H1 (cell line): ENCODE data around the gene GGA1. TPM values are rescaled to one million over a fixed set of nuclear protein-coding genes. Genes with fewer than 3 reads are reported as not detected.

ENCODE experiments used
- CTCF ChIA-PET: fragments of 300-600 bp; sonication (Branson Sonifier 250); formaldehyde crosslinking; loops from one replicate; lab custom pipeline; 2021; ENCODE audit not compliant: partially characterized antibody; lab: Charles Lee
- POLR2A ChIA-PET: fragments of 300-600 bp; sonication (Branson Sonifier 250); formaldehyde crosslinking; loops from one replicate; lab custom pipeline; 2021; ENCODE audit warnings: inconsistent platforms; ENCODE audit not compliant: partially characterized antibody; lab: Charles Lee
- DNase-seq, 2 experiments: peaks; one replicate each; pipeline versions ENCODE4 v3.0.0 to v3.0.0-alpha.2; 2010 to 2022; ENCODE audit warnings: low spot score in 2 of 2, low read depth in 1 of 2, mixed read lengths in 1 of 2
- FAIRE-seq: peaks from 2 replicates; lab custom pipeline; 2011; peaks lifted over from hg19 to GRCh38; lab: Jason Lieb, UNC
- H2AFZ ChIP-seq: 2 replicates; pipeline ENCODE4 v1.8.1; 2012; ENCODE audit warnings: low read length, inconsistent platforms
- H2AK5ac ChIP-seq: 2 replicates; pipeline ENCODE4 v1.6.1; 2013; ENCODE audit warnings: low read depth, low read length
- H2BK120ac ChIP-seq: replicated peaks from 2 replicates; pipeline ENCODE3; 2013; ENCODE audit warnings: low read depth, low read length, inconsistent platforms
- H2BK12ac ChIP-seq: 2 replicates; pipeline ENCODE4 v1.6.1; 2013; ENCODE audit warnings: low read depth, low read length
- H2BK15ac ChIP-seq: 2 replicates; pipeline ENCODE4 v1.6.1; 2013; ENCODE audit warnings: low read length
- H2BK20ac ChIP-seq: 2 replicates; pipeline ENCODE4 v1.6.1; 2013; ENCODE audit warnings: low read length
- H2BK5ac ChIP-seq: 2 replicates; pipeline ENCODE4 v1.6.1; 2013; ENCODE audit warnings: low read depth, low read length
- H3K14ac ChIP-seq: 2 replicates; pipeline ENCODE4 v1.6.1; 2013; ENCODE audit warnings: inconsistent platforms; ENCODE audit not compliant: insufficient read length
- H3K18ac ChIP-seq: 2 replicates; pipeline ENCODE4 v1.6.1; 2013; ENCODE audit warnings: low read length; ENCODE audit errors: extremely low read depth
- H3K23ac ChIP-seq: 2 replicates; pipeline ENCODE4 v1.6.1; 2013; ENCODE audit warnings: inconsistent platforms; ENCODE audit not compliant: insufficient read length
- H3K23me2 ChIP-seq: 2 replicates; pipeline ENCODE4 v1.6.1; 2013; ENCODE audit warnings: low read depth, low read length
- H3K27ac ChIP-seq: 2 replicates; pipeline ENCODE4 v1.6.1; 2011; ENCODE audit warnings: low read depth, low read length, inconsistent platforms
- H3K27me3 ChIP-seq, 4 experiments: replicated peaks in 1 of 4; 1 replicate in 1 of 4; 2 replicates in 3 of 4; pipeline versions ENCODE4 v1.6.1 to v1.8.1; 2011 to 2013; ENCODE audit warnings: low read length in 3 of 4, mild to moderate bottlenecking in 3 of 4, inconsistent platforms in 2 of 4, mixed read lengths in 2 of 4, moderate library complexity in 1 of 4; ENCODE audit not compliant: control insufficient read depth in 3 of 4, insufficient read depth in 3 of 4; ENCODE audit errors: extremely low read depth in 1 of 4
- H3K36me3 ChIP-seq, 4 experiments: 2 replicates each; pipeline versions ENCODE4 v1.6.1 to v1.8.1; 2011 to 2013; ENCODE audit warnings: mild to moderate bottlenecking in 4 of 4, low read length in 3 of 4, moderate library complexity in 2 of 4, control low read depth in 1 of 4, inconsistent platforms in 1 of 4; ENCODE audit not compliant: insufficient read depth in 4 of 4, control insufficient read depth in 2 of 4
- H3K4ac ChIP-seq: replicated peaks from 2 replicates; pipeline ENCODE3; 2013; ENCODE audit warnings: low read length, low read depth, mixed read lengths, inconsistent platforms; ENCODE audit not compliant: insufficient read length
- H3K4me1 ChIP-seq, 4 experiments: replicated peaks in 1 of 4; 1 replicate in 1 of 4; 2 replicates in 3 of 4; pipeline versions ENCODE4 v1.6.1 to v1.8.1; 2011 to 2013; ENCODE audit warnings: low read length in 3 of 4, inconsistent platforms in 2 of 4, mixed read lengths in 1 of 4; ENCODE audit not compliant: insufficient read depth in 4 of 4, control insufficient read depth in 3 of 4
- H3K4me2 ChIP-seq, 2 experiments: 2 replicates each; pipeline versions ENCODE4 v1.6.1 to v1.8.1; 2011 to 2013; ENCODE audit warnings: low read depth in 2 of 2, low read length in 2 of 2, control low read depth in 1 of 2, inconsistent platforms in 1 of 2, mild to moderate bottlenecking in 1 of 2; ENCODE audit not compliant: insufficient read depth in 1 of 2
- H3K4me3 ChIP-seq, 4 experiments: fragments of 200-600, 300-600 bp in 1 of 4; sonication (generic), shearing (Covaris generic), sonication (Bioruptor Twin) in 1 of 4; 2 replicates each; pipeline versions ENCODE4 v1.5.1 to v1.8.1; 2011 to 2016; ENCODE audit warnings: low read length in 4 of 4, low read depth in 3 of 4, control low read depth in 2 of 4, inconsistent platforms in 2 of 4, mild to moderate bottlenecking in 2 of 4, mixed read lengths in 1 of 4, moderate library complexity in 1 of 4; ENCODE audit not compliant: insufficient read depth in 2 of 4; ENCODE audit errors: extremely low read depth in 1 of 4
- H3K56ac ChIP-seq: replicated peaks from 2 replicates; pipeline ENCODE3; 2013; ENCODE audit warnings: low read depth, mild to moderate bottlenecking, mixed read lengths, low read length, inconsistent platforms; ENCODE audit not compliant: insufficient read length
- H3K79me1 ChIP-seq: 2 replicates; pipeline ENCODE4 v1.6.1; 2013; ENCODE audit warnings: low read depth, low read length, control low read depth
- H3K79me2 ChIP-seq, 2 experiments: 2 replicates each; pipeline versions ENCODE4 v1.6.1 to v1.8.1; 2012 to 2013; ENCODE audit warnings: low read length in 2 of 2, mild to moderate bottlenecking in 2 of 2, inconsistent platforms in 1 of 2; ENCODE audit not compliant: insufficient read depth in 2 of 2, control insufficient read depth in 1 of 2
- H3K9ac ChIP-seq, 4 experiments: replicated peaks in 1 of 4; 1 replicate in 1 of 4; 2 replicates in 3 of 4; pipeline versions ENCODE4 v1.6.1 to v1.8.1; 2011 to 2013; ENCODE audit warnings: low read depth in 3 of 4, low read length in 3 of 4, control low read depth in 2 of 4, mild to moderate bottlenecking in 2 of 4, moderate library complexity in 2 of 4, inconsistent platforms in 1 of 4; ENCODE audit errors: extremely low read depth in 1 of 4
- H3K9me3 ChIP-seq, 2 experiments: 2 replicates each; pipeline versions ENCODE4 v1.6.1 to v1.8.1; 2012 to 2013; ENCODE audit warnings: mild to moderate bottlenecking in 2 of 2, moderate library complexity in 2 of 2, control low read depth in 1 of 2, inconsistent platforms in 1 of 2, low read depth in 1 of 2, low read length in 1 of 2, mixed read lengths in 1 of 2; ENCODE audit not compliant: insufficient read depth in 2 of 2
- H4K20me1 ChIP-seq, 2 experiments: replicated peaks in 1 of 2; 2 replicates each; pipeline versions ENCODE3 to v1.8.1; 2011 to 2013; ENCODE audit warnings: inconsistent platforms in 2 of 2, low read length in 2 of 2, mild to moderate bottlenecking in 1 of 2; ENCODE audit not compliant: insufficient read depth in 2 of 2, control insufficient read depth in 1 of 2
- H4K5ac ChIP-seq: 2 replicates; pipeline ENCODE4 v1.6.1; 2013; ENCODE audit warnings: low read length, low read depth, mixed read lengths, inconsistent platforms; ENCODE audit not compliant: insufficient read length
- H4K8ac ChIP-seq: 2 replicates; pipeline ENCODE4 v1.8.0; 2013; ENCODE audit warnings: mild to moderate bottlenecking, moderate library complexity, low read length, inconsistent platforms; ENCODE audit not compliant: insufficient read depth; ENCODE audit errors: extremely low read depth
- H4K91ac ChIP-seq: replicated peaks from 2 replicates; pipeline ENCODE3; 2013; ENCODE audit warnings: low read length, mixed read lengths, inconsistent platforms; ENCODE audit not compliant: insufficient read length
- BACH1 ChIP-seq: IDR thresholded peaks from 2 replicates; pipeline ENCODE4 v1.6.1; 2012; ENCODE audit warnings: low read length, improper control_type of control experiment
- CHD1 ChIP-seq: IDR thresholded peaks from 2 replicates; pipeline ENCODE4 v1.6.1; 2012; ENCODE audit warnings: low read depth, low read length, improper control_type of control experiment
- CHD2 ChIP-seq: IDR thresholded peaks from 2 replicates; pipeline ENCODE4 v1.6.1; 2012; ENCODE audit warnings: low read length, improper control_type of control experiment
- EGR1 ChIP-seq: IDR thresholded peaks from 2 replicates; pipeline ENCODE4 v1.6.1; 2011; ENCODE audit warnings: low read depth, low read length, borderline replicate concordance
- KDM1A ChIP-seq: fragments of 200-600, 300-600 bp; sonication (generic); IDR thresholded peaks from 2 replicates; pipeline ENCODE4 v1.7.1; 2016; ENCODE audit warnings: mild to moderate bottlenecking, low read length, borderline replicate concordance
- KDM5A ChIP-seq: fragments of 200-600 bp; IDR thresholded peaks from 2 replicates; pipeline ENCODE4 v1.7.1; 2012; ENCODE audit warnings: mild to moderate bottlenecking, low read length, inconsistent platforms, mixed read lengths
- WGBS, 2 experiments: shearing (Covaris generic) in 1 of 2; methylation state at CpG; one replicate each; pipeline versions ENCODE4 v1.1.6 to v1.1.7; 2013 to 2015; ENCODE audit warnings: low lambda C conversion rate in 2 of 2, mixed read lengths in 2 of 2, inconsistent platforms in 1 of 2, low coverage in 1 of 2, missing lambda C conversion rate in 1 of 2; ENCODE audit not compliant: insufficient replicate concordance in 2 of 2, insufficient coverage in 1 of 2, insufficient read length in 1 of 2; ENCODE audit errors: extremely low coverage in 1 of 2, missing lambda C conversion rate in 1 of 2; 5-methylcytosine and 5-hydroxymethylcytosine counted together
- polyA plus RNA-seq, 7 experiments: library from polyadenylated mRNA; depleted of rRNA in 3 of 7; stranded (reverse) in 5 of 7; unstranded in 2 of 7; fragments of >200 nt in 5 of 7; fragments of 200-250 nt in 2 of 7; gene quantifications; 1 replicate in 5 of 7; 2 replicates in 1 of 7; 4 replicates in 1 of 7; pipeline versions ENCODE4 v1.2.1 to v1.2.3, GENCODE V29; 2011 to 2013; ENCODE audit warnings: missing spikeins in 2 of 7, mixed read lengths in 2 of 7
- total RNA-seq: library from RNA; stranded (reverse); fragmentation: NEBNext Ultra II Directional; extraction: Animal tissue kit (Norgen Biotek cat#: 25700); gene quantifications from 2 replicates; pipeline ENCODE4 v1.2.1, GENCODE V29; 2021
- TF ChIP-seq, protein P1 (sequence below): IDR thresholded peaks from 2 replicates; pipeline ENCODE4 v1.6.1; 2012; ENCODE audit warnings: low read length, inconsistent platforms
- TF ChIP-seq, protein P2 (sequence below): IDR thresholded peaks from 2 replicates; pipeline ENCODE4 v1.6.1; 2012; ENCODE audit warnings: inconsistent platforms

Gene GGA1
- total and polyA plus RNA-seq, 2 of the 8 experiments (the other 6 are each of a cell fraction or from before 2014, with no cell fraction given): 49.3 to 57.2 TPM

DNA sequence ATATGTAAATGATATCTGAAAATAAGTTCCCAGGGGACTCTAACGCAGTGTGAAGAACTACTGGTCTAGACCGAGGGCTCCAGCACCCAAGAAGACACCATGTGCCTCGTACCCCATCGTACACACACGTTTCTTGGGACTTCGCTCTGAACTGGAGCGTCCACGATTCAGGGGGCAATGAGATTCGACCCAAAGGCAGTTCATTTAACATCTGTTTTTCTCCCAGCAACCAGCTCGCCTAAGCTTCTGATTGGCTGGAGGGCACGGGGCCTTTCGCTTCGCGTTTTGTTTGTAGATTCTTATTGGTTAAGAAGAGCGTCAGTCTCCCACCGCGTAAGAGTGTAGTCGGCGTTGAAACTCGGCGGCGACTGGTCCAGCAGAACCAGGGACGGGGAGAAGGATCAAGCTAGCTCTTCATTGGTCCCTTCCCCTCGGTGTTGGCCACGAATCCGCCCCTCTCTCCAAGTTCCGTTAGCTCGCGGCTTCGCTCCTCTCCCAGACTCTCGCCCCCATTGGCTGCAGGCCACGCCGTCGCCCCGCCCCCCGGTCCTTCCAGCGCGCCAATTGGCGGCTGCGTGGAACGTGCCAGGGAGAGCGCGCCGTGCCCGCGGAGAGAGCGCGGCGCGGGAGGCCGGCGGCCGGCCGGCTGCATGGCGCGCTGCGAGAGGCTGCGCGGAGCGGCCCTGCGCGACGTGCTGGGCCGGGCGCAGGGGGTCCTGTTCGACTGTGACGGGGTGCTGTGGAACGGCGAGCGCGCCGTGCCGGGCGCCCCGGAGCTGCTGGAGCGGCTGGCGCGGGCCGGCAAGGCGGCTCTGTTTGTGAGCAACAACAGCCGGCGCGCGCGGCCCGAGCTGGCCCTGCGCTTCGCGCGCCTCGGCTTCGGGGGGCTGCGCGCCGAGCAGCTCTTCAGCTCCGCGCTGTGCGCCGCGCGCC is 49.8 kb downstream of the GGA1 start, which contains the start of gene PDXP:
TSS of gene PDXP (plus strand) at position 591 of the 933 bp plus-strand sequence. CDS start at position 651, 60 bp downstream.
- peak within 1 kb of the TSS; percentile 71 to 94 (median 76) for H3K4me3 ChIP-seq
- peak within 1 kb of the TSS; percentile 89 for H2AFZ ChIP-seq
- H2BK12ac ChIP-seq: peak within 1 kb of the TSS; percentile 27; the same call in 1 of the 2 replicates
- ChIA-PET CTCF (interaction anchor here (0.7 to 12.1 kb wide), 18 partner anchors 9 to 1649 kb away, joined by 3 to 165 read pairs (median 4); partner anchors contain the start of genes GGA1, LGALS1 and SH3BP1), POLR2A (interaction anchor here (0.6 to 5.1 kb wide), 22 partner anchors 9 to 150 kb away, joined by 3 to 37 read pairs (median 4); partner anchors contain the start of genes GCAT, LGALS1 and TRIOBP)
- no peak within 1 kb of the TSS for H3K27ac ChIP-seq
- peak; percentile 99 for FAIRE-seq
- peak; percentile 98 to 99 for DNase-seq
- no peak within 1 kb of the TSS for H3K23ac ChIP-seq
- peak within 1 kb of the TSS; percentile 86 for H4K8ac ChIP-seq
- H2BK5ac ChIP-seq: no peak within 1 kb of the TSS; the same call in 1 of the 2 replicates
- peak within 1 kb of the TSS; percentile 9; the same call in 1 of the 2 replicates for H2AK5ac ChIP-seq
- H3K36me3 ChIP-seq: peaks cover 0 to 3% (median 0%) of the 10 kb centered on the region in 4 experiments; a peak in 1 of 8 replicates
- H3K79me1 ChIP-seq: peaks cover 19% of the 10 kb centered on the region
- peak within 1 kb of the TSS; percentile 93 to 96 for H3K4me2 ChIP-seq
- no peak within 1 kb of the TSS for H3K14ac ChIP-seq
- H3K4ac ChIP-seq: peak within 1 kb of the TSS; percentile 88
- no peak within 1 kb of the TSS for H3K56ac ChIP-seq
- peak within 1 kb of the TSS; percentile 62 to 78 (median 72) for H3K9ac ChIP-seq
- peak within 1 kb of the TSS; percentile 73 for H3K18ac ChIP-seq
- peaks cover 17 to 29% of the 10 kb centered on the region in 2 experiments for H4K20me1 ChIP-seq
- H4K5ac ChIP-seq: peak within 1 kb of the TSS; percentile 63
- H3K4me1 ChIP-seq: peaks cover 0 to 21% (median 6%) of the 10 kb centered on the region in 4 experiments; a peak in 5 of 7 replicates
- peaks cover 25 to 40% of the 10 kb centered on the region in 2 experiments; a peak in 3 of 4 replicates for H3K79me2 ChIP-seq
- H3K27me3 ChIP-seq: no peaks in the 10 kb centered on the region
- H3K23me2 ChIP-seq: peaks cover 11% of the 10 kb centered on the region
- H2BK20ac ChIP-seq: no peak within 1 kb of the TSS
- peak within 1 kb of the TSS; percentile 75; the same call in 1 of the 2 replicates for H2BK15ac ChIP-seq
- H3K9me3 ChIP-seq: no peaks in the 10 kb centered on the region
- H2BK120ac ChIP-seq: no peak within 1 kb of the TSS
- 1% methylated on average over 83 of the region's 101 CpGs; no CpG with 5 or more reads in 1 of the 2 experiments for WGBS, 2 experiments
- peak within 1 kb of the TSS; percentile 90 for H4K91ac ChIP-seq
- TF ChIP-seq CHD2: peak; percentile 94
- TF ChIP-seq KDM1A: peak; percentile 88
- TF ChIP-seq, protein P1, sequence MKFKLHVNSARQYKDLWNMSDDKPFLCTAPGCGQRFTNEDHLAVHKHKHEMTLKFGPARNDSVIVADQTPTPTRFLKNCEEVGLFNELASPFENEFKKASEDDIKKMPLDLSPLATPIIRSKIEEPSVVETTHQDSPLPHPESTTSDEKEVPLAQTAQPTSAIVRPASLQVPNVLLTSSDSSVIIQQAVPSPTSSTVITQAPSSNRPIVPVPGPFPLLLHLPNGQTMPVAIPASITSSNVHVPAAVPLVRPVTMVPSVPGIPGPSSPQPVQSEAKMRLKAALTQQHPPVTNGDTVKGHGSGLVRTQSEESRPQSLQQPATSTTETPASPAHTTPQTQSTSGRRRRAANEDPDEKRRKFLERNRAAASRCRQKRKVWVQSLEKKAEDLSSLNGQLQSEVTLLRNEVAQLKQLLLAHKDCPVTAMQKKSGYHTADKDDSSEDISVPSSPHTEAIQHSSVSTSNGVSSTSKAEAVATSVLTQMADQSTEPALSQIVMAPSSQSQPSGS: no peak
- peak; percentile 17; the same call in 1 of the 2 replicates for TF ChIP-seq BACH1
- no peak for TF ChIP-seq CHD1
- no peak for TF ChIP-seq KDM5A
- TF ChIP-seq EGR1: no peak
- TF ChIP-seq, protein P2, sequence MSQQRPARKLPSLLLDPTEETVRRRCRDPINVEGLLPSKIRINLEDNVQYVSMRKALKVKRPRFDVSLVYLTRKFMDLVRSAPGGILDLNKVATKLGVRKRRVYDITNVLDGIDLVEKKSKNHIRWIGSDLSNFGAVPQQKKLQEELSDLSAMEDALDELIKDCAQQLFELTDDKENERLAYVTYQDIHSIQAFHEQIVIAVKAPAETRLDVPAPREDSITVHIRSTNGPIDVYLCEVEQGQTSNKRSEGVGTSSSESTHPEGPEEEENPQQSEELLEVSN: peak; percentile 90
